K562 (cell line): ENCODE data around the gene CENPP. TPM values are rescaled to one million over a fixed set of nuclear protein-coding genes. Genes with fewer than 3 reads are reported as not detected.

Source experiments
- ATAC-seq: fragments of 200-7000 bp; cut with Tn5 transposase; 3 replicates; pipeline ENCODE4 v1.9.1; 2020; ENCODE audit warnings: moderate library complexity
- BruUV-seq: library from RNA; stranded (reverse); fragments of 400-500 nt; replicated peaks from 2 replicates; lab custom pipeline; 2021; lab: Mats Ljungman, UMichigan
- CTCF ChIA-PET: fragments of 300-600 bp; formaldehyde crosslinking; extraction: SDS; loops from one replicate; lab custom pipeline; 2021; ENCODE audit warnings: low intra/inter-chr PET ratio; lab: Yijun Ruan, JAX
- POLR2A ChIA-PET: fragments of 300-600, 350-650 bp; sonication (Branson Sonifier 250); formaldehyde crosslinking; extraction: SDS; loops from one replicate; lab custom pipeline; 2021; ENCODE audit warnings: antibody characterized with exemption, inconsistent platforms; lab: Yijun Ruan, JAX
- DNase-seq, 4 experiments: peaks; one replicate each; pipeline versions ENCODE4 v3.0.0 to v3.0.0-alpha.2; 2011 to 2018; ENCODE audit warnings: low spot score in 3 of 4, mixed read lengths in 3 of 4; ENCODE audit errors: extremely low read depth in 1 of 4
- FAIRE-seq: peaks from 2 replicates; lab custom pipeline; 2011; peaks lifted over from hg19 to GRCh38; lab: Jason Lieb, UNC
- H2AFZ ChIP-seq: 2 replicates; pipeline ENCODE4 v1.6.0; 2011; ENCODE audit warnings: low read depth, low read length, control low read depth, inconsistent platforms
- H3K27ac ChIP-seq: fragments of 200-600 bp; 3 replicates; pipeline ENCODE4 v1.8.0; 2011; ENCODE audit warnings: low read depth, mild to moderate bottlenecking, control low read depth, inconsistent platforms, low read length, moderate library complexity, mixed read lengths; ENCODE audit errors: extremely low read depth
- H3K27me3 ChIP-seq, 2 experiments: fragments of 300-600 bp in 1 of 2; 2 replicates in 1 of 2; 3 replicates in 1 of 2; pipeline versions ENCODE4 v1.6.0 to v1.8.0; 2011; ENCODE audit warnings: inconsistent platforms in 2 of 2, low read length in 2 of 2, mild to moderate bottlenecking in 1 of 2, mixed read lengths in 1 of 2, moderate library complexity in 1 of 2; ENCODE audit not compliant: control insufficient read depth in 2 of 2, insufficient read depth in 2 of 2
- H3K36me3 ChIP-seq: fragments of 300-600 bp; 3 replicates; pipeline ENCODE4 v1.8.0; 2011; ENCODE audit warnings: mild to moderate bottlenecking, low read length, inconsistent platforms; ENCODE audit not compliant: control insufficient read depth, insufficient read depth
- H3K4me1 ChIP-seq, 2 experiments: fragments of 200-600 bp in 1 of 2; replicated peaks in 1 of 2; 2 replicates in 1 of 2; 3 replicates in 1 of 2; pipeline versions ENCODE4 v1.5.1 to v1.8.0; 2011; ENCODE audit warnings: inconsistent platforms in 2 of 2, low read length in 2 of 2, mild to moderate bottlenecking in 1 of 2, mixed read lengths in 1 of 2, moderate library complexity in 1 of 2; ENCODE audit not compliant: control insufficient read depth in 2 of 2, insufficient read depth in 2 of 2
- H3K4me2 ChIP-seq: 2 replicates; pipeline ENCODE4 v1.6.1; 2011; ENCODE audit warnings: low read length, control low read depth, inconsistent platforms, mixed read lengths; ENCODE audit not compliant: insufficient read depth
- H3K4me3 ChIP-seq: fragments of 200-600 bp; sonication (generic), shearing (Covaris generic); 2 replicates; pipeline ENCODE4 v1.5.1; 2016; ENCODE audit warnings: control low read depth, inconsistent platforms
- H3K79me2 ChIP-seq: fragments of 200-600 bp; 3 replicates; pipeline ENCODE4 v1.8.0; 2011; ENCODE audit warnings: low read length, inconsistent platforms; ENCODE audit not compliant: control insufficient read depth, insufficient read depth
- H3K9ac ChIP-seq, 2 experiments: 2 replicates each; pipeline versions ENCODE4 v1.6.0 to v1.6.1; 2011; ENCODE audit warnings: low read depth in 2 of 2, low read length in 2 of 2, control low read depth in 1 of 2, inconsistent platforms in 1 of 2, mild to moderate bottlenecking in 1 of 2, mixed read lengths in 1 of 2; ENCODE audit not compliant: insufficient read depth in 1 of 2
- H3K9me1 ChIP-seq: one replicate; pipeline ENCODE4 v1.6.0; 2011; ENCODE audit warnings: inconsistent platforms, mild to moderate bottlenecking, low read length, moderate library complexity; ENCODE audit not compliant: control insufficient read depth, insufficient read depth
- H3K9me3 ChIP-seq: replicated peaks from 2 replicates; pipeline ENCODE4 v1.5.1; 2011; ENCODE audit warnings: low read depth, low read length, inconsistent platforms; ENCODE audit not compliant: control insufficient read depth, insufficient read depth
- H4K20me1 ChIP-seq: replicated peaks from 2 replicates; pipeline ENCODE4 v1.6.1; 2011; ENCODE audit warnings: low read length, inconsistent platforms, mixed read lengths; ENCODE audit not compliant: control insufficient read depth, insufficient read depth
- HCFC1 ChIP-seq: IDR thresholded peaks from 2 replicates; pipeline ENCODE4 v1.6.1; 2012; ENCODE audit warnings: low read depth, low read length, improper control_type of control experiment
- MED1 ChIP-seq: sonication (generic); formaldehyde crosslinking; IDR thresholded peaks from 2 replicates; pipeline ENCODE4 v1.8.1; 2023; ENCODE audit warnings: missing genetic modification reagents, borderline replicate concordance
- NFXL1 ChIP-seq: fragments of 450-650 bp; formaldehyde crosslinking; IDR thresholded peaks from 2 replicates; pipeline ENCODE4 v1.4.0; 2021; ENCODE audit warnings: mild to moderate bottlenecking
- NFYB ChIP-seq: IDR thresholded peaks from 2 replicates; pipeline ENCODE4 v1.6.1; 2011; ENCODE audit warnings: mild to moderate bottlenecking, moderate library complexity; ENCODE audit not compliant: insufficient read length; ENCODE audit errors: extremely low read depth
- RBM14 ChIP-seq: fragments of 200-400 bp; formaldehyde crosslinking; IDR thresholded peaks from 2 replicates; pipeline ENCODE4 v1.6.1; 2018; ENCODE audit warnings: low read depth, mild to moderate bottlenecking, low read length, moderate library complexity, borderline replicate concordance; ENCODE audit not compliant: insufficient read depth
- SAP30 ChIP-seq: fragments of 200-600 bp; sonication (generic); IDR thresholded peaks from 2 replicates; pipeline ENCODE4 v1.6.1; 2012; ENCODE audit warnings: borderline replicate concordance, low read depth, mild to moderate bottlenecking, moderate library complexity, low read length, control low read depth, inconsistent platforms; ENCODE audit not compliant: insufficient read depth, poor library complexity, severe bottlenecking
- ZBTB17 ChIP-seq: fragments of 450-650 bp; formaldehyde crosslinking; IDR thresholded peaks from 2 replicates; pipeline ENCODE4 v1.4.0; 2020; ENCODE audit warnings: mild to moderate bottlenecking
- ZNF239 ChIP-seq: fragments of 250-450 bp; sonication (Bioruptor Pico); IDR thresholded peaks from 2 replicates; pipeline ENCODE4 v1.4.0; 2020; ENCODE audit warnings: mild to moderate bottlenecking
- ZSCAN32 ChIP-seq: fragments of 450-650 bp; formaldehyde crosslinking; IDR thresholded peaks from 2 replicates; pipeline ENCODE4 v1.4.0; 2020; ENCODE audit warnings: mild to moderate bottlenecking, moderate library complexity
- WGBS: fragments of 100-300 bp; shearing (Covaris generic); methylation state at CpG from one replicate; pipeline ENCODE4 v1.1.6; 2016; ENCODE audit warnings: low coverage, mixed read lengths; ENCODE audit not compliant: insufficient coverage; ENCODE audit errors: missing lambda C conversion rate; 5-methylcytosine and 5-hydroxymethylcytosine counted together
- in situ Hi-C: fragments of 300-500 bp; cut with MboI; formaldehyde crosslinking; loops from 4 replicates; pipeline ENCODE4 v1.15.0; 2018; ENCODE audit warnings: inconsistent platforms, mixed read lengths
- intact Hi-C: fragments of 100-400 bp; cut with micrococcal nuclease; formaldehyde crosslinking; loops from 2 replicates; pipeline ENCODE4 v1.14.2; 2022
- polyA plus RNA-seq, 8 experiments: library from polyadenylated mRNA; depleted of rRNA in 4 of 8; stranded (reverse) in 5 of 8; unstranded in 3 of 8; fragments of >200 nt; fragmentation: Nextera tagmentation in 2 of 8; fragmentation: Illumina TruSeq in 1 of 8; extraction: Ambion mirVana in 2 of 8; extraction: Trizol in 1 of 8; gene quantifications; 2 replicates each; pipeline versions ENCODE4 v1.2.1 to v1.2.3, GENCODE V29; 2011 to 2014; ENCODE audit warnings: inconsistent platforms in 1 of 8, missing spikeins in 1 of 8
- total RNA-seq, 7 experiments: library from RNA; depleted of rRNA in 6 of 7; stranded (reverse); fragments of >200 nt in 6 of 7; fragmentation: Illumina TruSeq in 2 of 7; extraction: Trizol in 2 of 7; gene quantifications; 2 replicates each; pipeline versions ENCODE4 v1.2.1 to v1.2.3, GENCODE V29; 2011 to 2021; ENCODE audit warnings: low replicate concordance in 1 of 7
- TF ChIP-seq, protein P1 (sequence below): fragments of 250-450 bp; sonication (Bioruptor Pico); IDR thresholded peaks from 2 replicates; pipeline ENCODE4 v1.5.1; 2021; ENCODE audit warnings: mild to moderate bottlenecking
- TF ChIP-seq, protein P2 (sequence below): sonication (generic); formaldehyde crosslinking; IDR thresholded peaks from 2 replicates; pipeline ENCODE4 v1.8.0; 2023; ENCODE audit warnings: mild to moderate bottlenecking, missing genetic modification reagents
- TF ChIP-seq, protein P3 (sequence below): fragments of 250-450 bp; sonication (Bioruptor Pico); IDR thresholded peaks from 2 replicates; pipeline ENCODE4 v1.5.0; 2021; ENCODE audit warnings: mild to moderate bottlenecking, moderate library complexity

The CENPP gene
- total and polyA plus RNA-seq, 9 of the 15 experiments (the other 6 are each of a cell fraction or from before 2014, with no cell fraction given) = 8.0 to 28.5 (median 17.9) TPM

DNA sequence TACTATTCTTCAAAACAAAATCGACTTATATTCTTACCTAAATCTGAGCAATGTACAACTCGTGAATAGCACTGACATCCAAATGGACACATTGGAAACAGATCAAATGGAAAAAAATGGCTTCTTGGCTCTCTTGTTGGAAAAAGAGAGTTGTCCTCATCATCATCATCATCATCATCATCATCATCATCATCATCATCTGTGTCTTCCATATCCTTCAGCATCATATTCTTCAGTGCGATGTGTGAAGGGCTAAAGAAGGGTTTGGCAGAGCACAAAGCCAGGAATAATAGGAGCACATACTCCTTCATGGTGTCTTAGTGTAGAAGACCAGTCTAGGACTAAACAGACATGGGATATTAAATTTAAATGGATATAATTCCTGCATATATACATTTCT, 148.8 kb downstream of the CENPP start (continued):
- TF ChIP-seq, protein P1, sequence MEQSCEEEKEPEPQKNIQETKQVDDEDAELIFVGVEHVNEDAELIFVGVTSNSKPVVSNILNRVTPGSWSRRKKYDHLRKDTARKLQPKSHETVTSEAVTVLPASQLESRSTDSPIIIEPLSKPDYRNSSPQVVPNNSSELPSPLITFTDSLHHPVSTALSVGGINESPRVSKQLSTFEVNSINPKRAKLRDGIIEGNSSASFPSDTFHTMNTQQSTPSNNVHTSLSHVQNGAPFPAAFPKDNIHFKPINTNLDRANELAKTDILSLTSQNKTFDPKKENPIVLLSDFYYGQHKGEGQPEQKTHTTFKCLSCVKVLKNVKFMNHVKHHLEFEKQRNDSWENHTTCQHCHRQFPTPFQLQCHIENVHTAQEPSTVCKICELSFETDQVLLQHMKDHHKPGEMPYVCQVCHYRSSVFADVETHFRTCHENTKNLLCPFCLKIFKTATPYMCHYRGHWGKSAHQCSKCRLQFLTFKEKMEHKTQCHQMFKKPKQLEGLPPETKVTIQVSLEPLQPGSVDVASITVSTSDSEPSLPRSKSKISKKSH = no peak

DNA sequence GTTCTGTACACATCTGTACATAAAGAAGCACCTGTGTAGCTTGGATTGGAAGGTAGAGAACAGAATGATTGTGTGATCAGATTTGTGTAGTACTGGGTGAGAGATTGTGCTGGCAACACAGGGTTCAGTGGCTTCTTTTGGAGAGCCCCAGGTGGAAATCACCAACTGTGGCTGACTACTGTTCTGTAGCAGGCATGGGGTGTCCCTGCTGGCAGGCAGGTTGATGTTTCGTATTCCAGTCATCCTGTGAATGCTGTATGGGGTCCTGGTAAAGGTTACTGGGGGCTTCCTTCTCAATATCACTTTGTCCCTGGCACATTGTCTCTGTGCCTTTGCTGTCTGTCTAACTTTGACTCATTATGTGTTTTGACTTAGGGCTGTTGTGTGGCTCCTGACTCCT, 151.2 kb downstream of the CENPP start:
- Histone ChIP-seq H3K27me3 (no peaks in the 10 kb centered on the region), H3K36me3 (no peaks in the 10 kb centered on the region), H3K79me2 (no peaks in the 10 kb centered on the region), H3K4me1 (no peaks in the 10 kb centered on the region; a peak in 1 of 5 replicates), H3K4me3 (no peak overlapping the region), H3K27ac (no peak overlapping the region), H4K20me1 (no peaks in the 10 kb centered on the region), H3K9me3 (no peaks in the 10 kb centered on the region), H3K9me1 (no peaks in the 10 kb centered on the region), H3K9ac (no peak overlapping the region), H3K4me2 (no peak overlapping the region), H2AFZ (no peak overlapping the region)
- FAIRE-seq (no peak), DNase-seq (no peak), ATAC-seq (no peak)
- intact Hi-C loops (no loop called here), in situ Hi-C loops (no loop called here)
- ChIA-PET POLR2A (interaction anchor here (1.7 kb wide), 2 partner anchors 9 kb away, joined by 4 to 9 read pairs; no protein-coding TSS in a partner anchor), CTCF (no interaction called here)
- BruUV-seq = no TSS peak
- WGBS = 88% methylated on average over 1 of the region's 1 CpG
- TF ChIP-seq MED1 (CRISPR knock-in tag) = no peak
- no peak for TF ChIP-seq RBM14
- no peak for TF ChIP-seq ZSCAN32 (CRISPR knock-in tag)
- no peak for TF ChIP-seq ZBTB17 (CRISPR knock-in tag)
- no peak for TF ChIP-seq NFYB
- no peak for TF ChIP-seq SAP30
- TF ChIP-seq, protein P2, sequence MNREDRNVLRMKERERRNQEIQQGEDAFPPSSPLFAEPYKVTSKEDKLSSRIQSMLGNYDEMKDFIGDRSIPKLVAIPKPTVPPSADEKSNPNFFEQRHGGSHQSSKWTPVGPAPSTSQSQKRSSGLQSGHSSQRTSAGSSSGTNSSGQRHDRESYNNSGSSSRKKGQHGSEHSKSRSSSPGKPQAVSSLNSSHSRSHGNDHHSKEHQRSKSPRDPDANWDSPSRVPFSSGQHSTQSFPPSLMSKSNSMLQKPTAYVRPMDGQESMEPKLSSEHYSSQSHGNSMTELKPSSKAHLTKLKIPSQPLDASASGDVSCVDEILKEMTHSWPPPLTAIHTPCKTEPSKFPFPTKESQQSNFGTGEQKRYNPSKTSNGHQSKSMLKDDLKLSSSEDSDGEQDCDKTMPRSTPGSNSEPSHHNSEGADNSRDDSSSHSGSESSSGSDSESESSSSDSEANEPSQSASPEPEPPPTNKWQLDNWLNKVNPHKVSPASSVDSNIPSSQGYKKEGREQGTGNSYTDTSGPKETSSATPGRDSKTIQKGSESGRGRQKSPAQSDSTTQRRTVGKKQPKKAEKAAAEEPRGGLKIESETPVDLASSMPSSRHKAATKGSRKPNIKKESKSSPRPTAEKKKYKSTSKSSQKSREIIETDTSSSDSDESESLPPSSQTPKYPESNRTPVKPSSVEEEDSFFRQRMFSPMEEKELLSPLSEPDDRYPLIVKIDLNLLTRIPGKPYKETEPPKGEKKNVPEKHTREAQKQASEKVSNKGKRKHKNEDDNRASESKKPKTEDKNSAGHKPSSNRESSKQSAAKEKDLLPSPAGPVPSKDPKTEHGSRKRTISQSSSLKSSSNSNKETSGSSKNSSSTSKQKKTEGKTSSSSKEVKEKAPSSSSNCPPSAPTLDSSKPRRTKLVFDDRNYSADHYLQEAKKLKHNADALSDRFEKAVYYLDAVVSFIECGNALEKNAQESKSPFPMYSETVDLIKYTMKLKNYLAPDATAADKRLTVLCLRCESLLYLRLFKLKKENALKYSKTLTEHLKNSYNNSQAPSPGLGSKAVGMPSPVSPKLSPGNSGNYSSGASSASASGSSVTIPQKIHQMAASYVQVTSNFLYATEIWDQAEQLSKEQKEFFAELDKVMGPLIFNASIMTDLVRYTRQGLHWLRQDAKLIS = no peak
- TF ChIP-seq, protein P3, sequence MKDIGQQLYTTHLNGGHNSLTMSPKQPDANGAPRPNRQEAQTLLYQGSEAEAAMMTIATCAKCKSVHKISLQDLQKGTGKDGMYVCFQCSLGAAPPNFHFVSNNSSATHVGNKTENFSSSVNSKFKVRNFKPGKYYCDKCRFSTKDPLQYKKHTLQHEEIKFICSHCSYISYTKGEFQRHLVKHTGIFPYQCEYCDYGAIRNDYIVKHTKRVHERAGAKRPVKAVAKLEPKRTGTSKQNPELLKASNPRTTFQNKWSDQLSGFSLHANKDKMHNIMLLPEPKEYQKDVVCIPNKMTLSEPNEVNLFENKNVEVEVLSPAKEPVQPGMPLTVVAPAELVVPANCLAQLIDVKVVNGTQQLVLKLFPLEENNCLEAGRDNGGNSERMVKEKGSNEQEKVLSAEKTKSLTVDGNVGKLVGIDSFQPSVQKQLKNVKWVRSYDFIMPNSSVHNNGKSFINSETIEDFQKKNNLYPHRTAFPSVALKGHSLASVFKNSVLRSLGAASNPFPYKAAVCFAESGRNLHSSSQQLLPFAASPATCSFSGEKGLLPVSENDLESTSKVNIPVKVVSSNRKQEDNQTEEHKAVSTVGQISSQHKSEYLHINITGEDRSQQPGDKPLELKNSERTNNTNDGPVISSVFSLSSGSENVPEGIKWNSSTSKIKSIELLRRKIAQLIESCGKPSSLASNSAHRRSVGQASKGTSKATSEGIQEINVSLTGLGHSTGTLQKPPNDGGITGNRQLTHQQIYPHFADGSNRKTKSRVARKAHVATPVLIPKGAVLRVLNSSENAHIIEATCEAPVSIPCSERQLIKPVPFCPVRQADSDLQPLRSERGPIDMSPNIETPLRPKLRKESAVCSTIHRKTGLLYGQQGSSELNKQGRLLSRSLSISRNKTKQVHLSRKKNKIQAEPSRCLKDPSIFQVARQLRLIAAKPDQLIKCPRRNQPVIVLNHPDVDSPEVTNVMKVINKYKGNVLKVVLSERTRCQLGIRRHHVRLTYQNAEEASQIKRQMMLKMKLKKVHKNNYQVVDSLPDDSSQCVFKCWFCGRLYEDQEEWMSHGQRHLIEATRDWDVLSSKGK = no peak
- no peak for TF ChIP-seq ZNF239
- no peak for TF ChIP-seq HCFC1
- TF ChIP-seq NFXL1 (CRISPR knock-in tag) = no peak
